Small intestine (tissue), 7 donors: Measurements from ENCODE around the gene SMYD3. TPM values are rescaled to one million over a fixed set of nuclear protein-coding genes. Genes with fewer than 3 reads are reported as not detected.

Source experiments
- DNase-seq, 2 donors: peaks; one replicate each; pipeline versions ENCODE4 v3.0.0 to v3.0.0-alpha.2; 2013
- FAIRE-seq: peaks from 2 replicates; lab custom pipeline; 2012; peaks lifted over from hg19 to GRCh38; lab: Jason Lieb, UNC
- H3K27ac ChIP-seq, 3 donors: one replicate each; pipeline ENCODE4 v1.5.1; 2013; ENCODE audit warnings: low read length in 2 of 3, mild to moderate bottlenecking in 2 of 3, control low read depth in 1 of 3, inconsistent platforms in 1 of 3, low read depth in 1 of 3, moderate library complexity in 1 of 3
- H3K27me3 ChIP-seq, 3 donors: one replicate each; pipeline ENCODE4 v1.6.1; 2013; ENCODE audit warnings: low read length in 3 of 3, inconsistent platforms in 1 of 3; ENCODE audit not compliant: control insufficient read depth in 3 of 3, insufficient read depth in 3 of 3
- H3K36me3 ChIP-seq, 3 donors: one replicate each; pipeline ENCODE4 v1.6.1; 2013; ENCODE audit warnings: low read length in 3 of 3, inconsistent platforms in 1 of 3, low read depth in 1 of 3, mild to moderate bottlenecking in 1 of 3, moderate library complexity in 1 of 3; ENCODE audit not compliant: control insufficient read depth in 3 of 3, insufficient read depth in 2 of 3
- H3K4me1 ChIP-seq, 3 donors: one replicate each; pipeline ENCODE4 v1.6.1; 2013; ENCODE audit warnings: low read length in 2 of 3, inconsistent platforms in 1 of 3, low read depth in 1 of 3, mild to moderate bottlenecking in 1 of 3, moderate library complexity in 1 of 3; ENCODE audit not compliant: control insufficient read depth in 3 of 3, insufficient read depth in 2 of 3
- H3K4me3 ChIP-seq, 3 donors: one replicate each; pipeline ENCODE4 v1.5.1; 2013; ENCODE audit warnings: low read length in 3 of 3, control low read depth in 1 of 3, inconsistent platforms in 1 of 3, low read depth in 1 of 3, mild to moderate bottlenecking in 1 of 3, moderate library complexity in 1 of 3
- H3K9me3 ChIP-seq, 2 donors: one replicate each; pipeline ENCODE4 v1.6.1; 2013; ENCODE audit warnings: low read depth in 1 of 2, low read length in 1 of 2; ENCODE audit not compliant: control insufficient read depth in 2 of 2, insufficient read depth in 1 of 2
- WGBS, 3 donors: extraction: QIAGEN DNeasy Blood & Tissue Kit; methylation state at CpG; one replicate each; pipeline ENCODE4 v1.1.7; 2013; 5-methylcytosine and 5-hydroxymethylcytosine counted together
- polyA plus RNA-seq, 4 donors: library from polyadenylated mRNA; stranded (reverse) in 3 of 4; unstranded in 1 of 4; fragments of 200-250 nt in 3 of 4; fragments of 120-200 nt in 1 of 4; gene quantifications; one replicate each; pipeline versions ENCODE4 v1.2.1 to v1.2.3, GENCODE V29; 2013
- donor health status: healthy with polysubstance abuse.
- donor health status: control.
- donor health status: control.
- donor health status: Bipolar disorder and iron deficiency.
- donor health status: healthy.

Gene SMYD3
- polyA plus RNA-seq, 4 donors = 5.4 to 10.1 (median 8.5) TPM

- H3K27ac ChIP-seq = no peak overlapping the region
- no peaks in the 10 kb centered on the region for H3K36me3 ChIP-seq
- H3K9me3 ChIP-seq = no peaks in the 10 kb centered on the region
- H3K27me3 ChIP-seq = no peaks in the 10 kb centered on the region
- DNase-seq (no peak), FAIRE-seq (no peak)
- no peak overlapping the region for H3K4me3 ChIP-seq
- WGBS, 3 donors = 87 to 97% (median 96%) methylated on average over 1 of the region's 1 CpG
- H3K4me1 ChIP-seq = no peaks in the 10 kb centered on the region
Observed at GRCh38 chr1:245887829-245888228, 619.2 kb downstream of the SMYD3 start.

DNA sequence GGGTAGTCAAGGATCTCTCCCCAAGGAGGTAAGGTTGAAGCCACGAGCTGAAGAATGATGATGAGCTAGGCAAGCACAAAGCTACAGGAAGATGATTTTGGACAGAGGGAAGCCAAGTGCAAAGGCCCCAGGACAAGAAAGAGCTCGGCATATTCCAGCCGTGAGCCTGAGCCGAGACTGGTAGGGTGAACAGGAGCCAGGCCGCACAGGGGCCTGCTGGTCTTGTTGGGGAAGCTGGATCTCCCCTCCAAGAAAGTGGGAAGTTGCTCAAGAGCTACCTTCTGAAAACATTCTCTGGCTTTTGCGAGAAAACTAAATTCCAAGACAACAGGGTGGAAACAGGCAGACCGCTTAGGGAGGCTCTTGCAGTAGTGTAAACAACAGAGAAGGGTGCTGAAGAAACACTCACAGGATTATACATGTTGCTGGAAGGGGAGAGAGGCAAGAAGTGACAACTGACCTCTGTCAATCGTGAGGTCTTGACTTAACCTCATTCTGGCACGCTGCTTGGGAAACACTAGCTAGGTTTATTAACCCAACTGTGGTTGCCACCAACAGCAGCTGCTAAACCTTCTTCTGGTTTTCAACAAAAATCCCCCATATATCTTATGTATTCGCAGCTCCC lies 625.2 kb downstream of the SMYD3 start:
- Histone ChIP-seq H3K9me3 (no peaks in the 10 kb centered on the region), H3K4me1 (no peaks in the 10 kb centered on the region), H3K4me3 (no peak overlapping the region), H3K36me3 (no peaks in the 10 kb centered on the region), H3K27me3 (no peaks in the 10 kb centered on the region), H3K27ac (no peak overlapping the region)
- FAIRE-seq = no peak
- DNase-seq = no peak
- 64 to 76% (median 74%) methylated on average over 10 of the region's 10 CpGs for WGBS, 3 donors

GRCh38 chr1:245880754-245881403 lies 626.2 kb downstream of the SMYD3 start:
- no peaks in the 10 kb centered on the region for H3K36me3 ChIP-seq
- no peaks in the 10 kb centered on the region for H3K27me3 ChIP-seq
- H3K4me1 ChIP-seq = no peaks in the 10 kb centered on the region
- 85 to 91% (median 89%) methylated on average over 3 of the region's 3 CpGs for WGBS, 3 donors
- FAIRE-seq = no peak
- no peak overlapping the region for H3K4me3 ChIP-seq
- H3K9me3 ChIP-seq = no peaks in the 10 kb centered on the region
- no peak for DNase-seq
- H3K27ac ChIP-seq = no peak overlapping the region

- no peaks in the 10 kb centered on the region for H3K9me3 ChIP-seq
- no peaks in the 10 kb centered on the region for H3K27me3 ChIP-seq
- no peak overlapping the region for H3K4me3 ChIP-seq
- no peak overlapping the region for H3K27ac ChIP-seq
- 90 to 93% (median 93%) methylated on average over 10 of the region's 10 CpGs for WGBS, 3 donors
- H3K4me1 ChIP-seq = no peaks in the 10 kb centered on the region
- FAIRE-seq (no peak), DNase-seq (no peak)
- H3K36me3 ChIP-seq = peaks cover 0 to 2% (median 0%) of the 10 kb centered on the region in 3 donors
Observed at GRCh38 chr1:245879091-245879490, 628.0 kb downstream of the SMYD3 start.

DNA sequence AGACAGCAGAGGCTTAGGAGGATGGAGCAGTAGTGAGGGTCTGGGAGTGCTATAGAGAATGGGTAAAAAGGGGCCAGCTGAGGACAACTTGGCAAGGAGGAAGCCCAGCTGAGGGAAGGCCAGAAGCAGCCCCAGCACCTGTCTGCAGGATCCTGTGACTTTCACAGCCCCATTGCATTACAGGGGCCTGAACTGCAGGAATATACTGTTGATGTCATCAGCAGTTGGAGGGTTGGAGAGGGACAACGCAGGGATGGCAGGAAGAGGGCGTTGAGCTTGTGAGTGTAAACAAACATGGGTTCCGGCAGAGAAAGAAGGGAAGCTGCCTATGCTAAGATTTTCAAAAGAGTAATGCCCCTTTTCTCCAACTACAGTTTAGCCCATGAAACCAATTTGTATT lies 628.5 kb downstream of the SMYD3 start:
- H3K4me1 ChIP-seq = no peaks in the 10 kb centered on the region
- H3K27me3 ChIP-seq = no peaks in the 10 kb centered on the region
- no peaks in the 10 kb centered on the region for H3K9me3 ChIP-seq
- FAIRE-seq (no peak), DNase-seq (no peak)
- H3K27ac ChIP-seq = no peak overlapping the region
- H3K4me3 ChIP-seq = no peak overlapping the region
- WGBS, 3 donors = 68 to 85% (median 71%) methylated on average over 3 of the region's 3 CpGs
- H3K36me3 ChIP-seq = peaks cover 0 to 2% (median 0%) of the 10 kb centered on the region in 3 donors

- no peak for FAIRE-seq
- Histone ChIP-seq H3K27ac (no peak overlapping the region), H3K4me1 (no peaks in the 10 kb centered on the region), H3K9me3 (no peaks in the 10 kb centered on the region), H3K27me3 (no peaks in the 10 kb centered on the region), H3K36me3 (peaks cover 0 to 2% (median 0%) of the 10 kb centered on the region in 3 donors), H3K4me3 (no peak overlapping the region)
- 76 to 82% (median 78%) methylated on average over 8 of the region's 8 CpGs for WGBS, 3 donors
- no peak for DNase-seq
Observed at GRCh38 chr1:245877976-245878375, 629.1 kb downstream of the SMYD3 start.

GRCh38 chr1:245876586-245876985 lies 630.5 kb downstream of the SMYD3 start:
- 73 to 81% (median 74%) methylated on average over 5 of the region's 5 CpGs for WGBS, 3 donors
- Histone ChIP-seq H3K27ac (no peak overlapping the region), H3K4me3 (no peak overlapping the region), H3K9me3 (no peaks in the 10 kb centered on the region), H3K4me1 (no peaks in the 10 kb centered on the region), H3K36me3 (peaks cover 0 to 2% (median 0%) of the 10 kb centered on the region in 3 donors), H3K27me3 (no peaks in the 10 kb centered on the region)
- FAIRE-seq (no peak), DNase-seq (no peak)

- Histone ChIP-seq H3K27ac (no peak overlapping the region), H3K4me1 (no peaks in the 10 kb centered on the region), H3K9me3 (no peaks in the 10 kb centered on the region), H3K27me3 (no peaks in the 10 kb centered on the region), H3K36me3 (peaks cover 0 to 2% (median 0%) of the 10 kb centered on the region in 3 donors), H3K4me3 (no peak overlapping the region)
- 64 to 67% (median 67%) methylated on average over 4 of the region's 4 CpGs for WGBS, 3 donors
- FAIRE-seq (no peak), DNase-seq (no peak)
Observed at GRCh38 chr1:245875581-245876261, 631.4 kb downstream of the SMYD3 start.
